22Rv1 (cell line): ENCODE results near the gene PIP4K2C.
"Not testable (repeated sequence)": the region's sequence is repeated elsewhere in the genome, so short reads cannot be mapped to it uniquely, and the experiment has no call there.

ENCODE experiments used
- H3K27ac ChIP-seq: fragments of 450-650 bp; 2 replicates; pipeline ENCODE4 v1.5.1; 2017
- ZFX ChIP-seq: fragments of 450-650 bp; IDR thresholded peaks from 2 replicates; pipeline ENCODE4 v1.6.1; 2017; ENCODE audit warnings: antibody characterized with exemption, borderline replicate concordance
- TF ChIP-seq, protein P1 (sequence below): fragments of 450-650 bp; IDR thresholded peaks from 2 replicates; pipeline ENCODE4 v1.5.1; 2017; ENCODE audit warnings: mild to moderate bottlenecking

The PIP4K2C gene

DNA sequence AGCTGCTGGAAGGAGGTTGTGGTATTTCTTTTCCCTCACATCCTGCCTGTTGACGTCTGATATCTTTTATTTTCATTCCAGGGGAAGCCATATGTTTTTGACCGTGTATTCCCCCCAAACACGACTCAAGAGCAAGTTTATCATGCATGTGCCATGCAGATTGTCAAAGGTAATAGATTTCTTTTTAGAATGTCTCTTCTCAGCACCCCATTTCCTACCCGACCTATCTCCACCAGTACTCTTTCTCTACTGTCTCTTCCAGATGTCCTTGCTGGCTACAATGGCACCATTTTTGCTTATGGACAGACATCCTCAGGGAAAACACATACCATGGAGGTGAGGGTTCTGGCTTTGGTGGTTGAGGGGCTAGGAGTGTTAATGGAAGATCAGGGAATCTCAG lies 27.6 kb upstream of the PIP4K2C start:
- no peak for TF ChIP-seq ZFX
- TF ChIP-seq, protein P1, sequence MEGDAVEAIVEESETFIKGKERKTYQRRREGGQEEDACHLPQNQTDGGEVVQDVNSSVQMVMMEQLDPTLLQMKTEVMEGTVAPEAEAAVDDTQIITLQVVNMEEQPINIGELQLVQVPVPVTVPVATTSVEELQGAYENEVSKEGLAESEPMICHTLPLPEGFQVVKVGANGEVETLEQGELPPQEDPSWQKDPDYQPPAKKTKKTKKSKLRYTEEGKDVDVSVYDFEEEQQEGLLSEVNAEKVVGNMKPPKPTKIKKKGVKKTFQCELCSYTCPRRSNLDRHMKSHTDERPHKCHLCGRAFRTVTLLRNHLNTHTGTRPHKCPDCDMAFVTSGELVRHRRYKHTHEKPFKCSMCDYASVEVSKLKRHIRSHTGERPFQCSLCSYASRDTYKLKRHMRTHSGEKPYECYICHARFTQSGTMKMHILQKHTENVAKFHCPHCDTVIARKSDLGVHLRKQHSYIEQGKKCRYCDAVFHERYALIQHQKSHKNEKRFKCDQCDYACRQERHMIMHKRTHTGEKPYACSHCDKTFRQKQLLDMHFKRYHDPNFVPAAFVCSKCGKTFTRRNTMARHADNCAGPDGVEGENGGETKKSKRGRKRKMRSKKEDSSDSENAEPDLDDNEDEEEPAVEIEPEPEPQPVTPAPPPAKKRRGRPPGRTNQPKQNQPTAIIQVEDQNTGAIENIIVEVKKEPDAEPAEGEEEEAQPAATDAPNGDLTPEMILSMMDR, result no peak
- H3K27ac ChIP-seq, result no peak overlapping the region

- no peak overlapping the region for H3K27ac ChIP-seq
- TF ChIP-seq, protein P1, result no peak
- TF ChIP-seq ZFX, result no peak
These were observed 26.7 kb upstream of the PIP4K2C start for GRCh38 chr12:57564178-57564740.

- no peak overlapping the region for H3K27ac ChIP-seq
- no peak for TF ChIP-seq ZFX
- TF ChIP-seq, protein P1, result no peak
These were observed 22.2 kb upstream of the PIP4K2C start for GRCh38 chr12:57568838-57569237.

- H3K27ac ChIP-seq, result no peak overlapping the region
- TF ChIP-seq, protein P1, result no peak
These were observed 21.1 kb upstream of the PIP4K2C start for GRCh38 chr12:57569858-57570257.

DNA sequence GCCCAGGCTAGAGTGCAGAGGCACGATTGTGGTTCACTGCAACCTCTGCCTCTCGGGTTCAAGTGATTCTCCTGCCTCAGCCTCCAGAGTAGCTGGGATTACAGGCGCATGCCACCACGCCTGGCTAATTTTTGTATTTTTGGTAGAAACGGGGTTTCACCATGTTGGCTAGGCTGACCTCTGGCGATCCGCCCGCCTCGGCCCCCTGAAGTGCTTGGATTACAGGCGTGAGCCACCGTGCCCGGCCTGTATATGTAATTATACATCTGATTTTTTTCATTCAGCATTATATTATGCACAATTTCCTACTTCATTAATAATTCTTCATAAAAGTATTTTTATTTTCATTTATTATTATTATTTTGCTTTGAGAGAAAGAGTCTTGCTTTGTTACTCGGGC lies 20.6 kb upstream of the PIP4K2C start:
- H3K27ac ChIP-seq, result not testable (repeated sequence)

DNA sequence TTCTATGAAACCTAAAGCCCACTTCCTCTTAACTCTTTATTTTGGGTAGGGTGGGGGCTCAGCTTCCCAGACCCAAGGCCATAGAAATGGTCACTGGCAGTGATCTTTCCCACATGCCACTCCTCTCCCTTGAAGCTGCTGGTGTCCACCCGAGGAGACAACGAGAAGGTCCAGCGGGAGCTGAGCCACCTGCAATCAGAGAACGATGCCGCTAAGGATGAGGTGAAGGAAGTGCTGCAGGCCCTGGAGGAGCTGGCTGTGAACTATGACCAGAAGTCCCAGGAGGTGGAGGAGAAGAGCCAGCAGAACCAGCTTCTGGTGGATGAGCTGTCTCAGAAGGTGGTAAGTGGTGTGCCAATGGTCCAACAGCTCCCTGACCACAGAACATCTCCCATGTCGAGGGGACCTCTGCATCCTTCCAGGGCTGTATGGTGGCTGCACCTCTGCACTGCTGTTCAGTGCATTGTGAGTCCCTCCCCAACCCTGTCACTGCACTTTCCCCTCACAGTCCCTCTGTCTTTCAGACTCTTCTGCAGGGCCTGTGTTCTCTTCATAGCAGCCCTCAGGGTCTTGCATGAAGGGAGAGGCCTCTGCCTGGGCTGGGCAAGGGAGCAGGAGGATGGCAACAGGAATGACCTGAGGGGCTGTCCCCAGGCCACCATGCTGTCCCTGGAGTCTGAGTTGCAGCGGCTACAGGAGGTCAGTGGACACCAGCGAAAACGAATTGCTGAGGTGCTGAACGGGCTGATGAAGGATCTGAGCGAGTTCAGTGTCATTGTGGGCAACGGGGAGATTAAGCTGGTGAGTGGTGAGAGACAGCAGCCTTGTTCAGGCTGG lies 18.8 kb upstream of the PIP4K2C start:
- no peak overlapping the region for H3K27ac ChIP-seq
- TF ChIP-seq, protein P1, result no peak
- no peak for TF ChIP-seq ZFX

- H3K27ac ChIP-seq, result no peak overlapping the region
- TF ChIP-seq, protein P1, result no peak
- no peak for TF ChIP-seq ZFX
These were observed 16.2 kb upstream of the PIP4K2C start for GRCh38 chr12:57574795-57575194.
